H1 (cell line): Measurements from ENCODE around the gene TRNP1. TPM values are rescaled to one million over a fixed set of nuclear protein-coding genes. Genes with fewer than 3 reads are reported as not detected.
A peak's percentile ranks its signal among the peaks of the same experiment; 100 is the strongest.

Source experiments
- CTCF ChIA-PET: fragments of 300-600 bp; sonication (Branson Sonifier 250); formaldehyde crosslinking; loops from one replicate; lab custom pipeline; 2021; ENCODE audit not compliant: partially characterized antibody; lab: Charles Lee
- POLR2A ChIA-PET: fragments of 300-600 bp; sonication (Branson Sonifier 250); formaldehyde crosslinking; loops from one replicate; lab custom pipeline; 2021; ENCODE audit warnings: inconsistent platforms; ENCODE audit not compliant: partially characterized antibody; lab: Charles Lee
- DNase-seq, 2 experiments: peaks; one replicate each; pipeline versions ENCODE4 v3.0.0 to v3.0.0-alpha.2; 2010 to 2022; ENCODE audit warnings: low spot score in 2 of 2, low read depth in 1 of 2, mixed read lengths in 1 of 2
- FAIRE-seq: peaks from 2 replicates; lab custom pipeline; 2011; peaks lifted over from hg19 to GRCh38; lab: Jason Lieb, UNC
- H2AFZ ChIP-seq: 2 replicates; pipeline ENCODE4 v1.8.1; 2012; ENCODE audit warnings: low read length, inconsistent platforms
- H2AK5ac ChIP-seq: 2 replicates; pipeline ENCODE4 v1.6.1; 2013; ENCODE audit warnings: low read depth, low read length
- H2BK120ac ChIP-seq: replicated peaks from 2 replicates; pipeline ENCODE3; 2013; ENCODE audit warnings: low read depth, low read length, inconsistent platforms
- H2BK12ac ChIP-seq: 2 replicates; pipeline ENCODE4 v1.6.1; 2013; ENCODE audit warnings: low read depth, low read length
- H2BK15ac ChIP-seq: 2 replicates; pipeline ENCODE4 v1.6.1; 2013; ENCODE audit warnings: low read length
- H2BK20ac ChIP-seq: 2 replicates; pipeline ENCODE4 v1.6.1; 2013; ENCODE audit warnings: low read length
- H2BK5ac ChIP-seq: 2 replicates; pipeline ENCODE4 v1.6.1; 2013; ENCODE audit warnings: low read depth, low read length
- H3K14ac ChIP-seq: 2 replicates; pipeline ENCODE4 v1.6.1; 2013; ENCODE audit warnings: inconsistent platforms; ENCODE audit not compliant: insufficient read length
- H3K18ac ChIP-seq: 2 replicates; pipeline ENCODE4 v1.6.1; 2013; ENCODE audit warnings: low read length; ENCODE audit errors: extremely low read depth
- H3K23ac ChIP-seq: 2 replicates; pipeline ENCODE4 v1.6.1; 2013; ENCODE audit warnings: inconsistent platforms; ENCODE audit not compliant: insufficient read length
- H3K23me2 ChIP-seq: 2 replicates; pipeline ENCODE4 v1.6.1; 2013; ENCODE audit warnings: low read depth, low read length
- H3K27ac ChIP-seq: 2 replicates; pipeline ENCODE4 v1.6.1; 2011; ENCODE audit warnings: low read depth, low read length, inconsistent platforms
- H3K27me3 ChIP-seq, 4 experiments: replicated peaks in 1 of 4; 1 replicate in 1 of 4; 2 replicates in 3 of 4; pipeline versions ENCODE4 v1.6.1 to v1.8.1; 2011 to 2013; ENCODE audit warnings: low read length in 3 of 4, mild to moderate bottlenecking in 3 of 4, inconsistent platforms in 2 of 4, mixed read lengths in 2 of 4, moderate library complexity in 1 of 4; ENCODE audit not compliant: control insufficient read depth in 3 of 4, insufficient read depth in 3 of 4; ENCODE audit errors: extremely low read depth in 1 of 4
- H3K36me3 ChIP-seq, 4 experiments: 2 replicates each; pipeline versions ENCODE4 v1.6.1 to v1.8.1; 2011 to 2013; ENCODE audit warnings: mild to moderate bottlenecking in 4 of 4, low read length in 3 of 4, moderate library complexity in 2 of 4, control low read depth in 1 of 4, inconsistent platforms in 1 of 4; ENCODE audit not compliant: insufficient read depth in 4 of 4, control insufficient read depth in 2 of 4
- H3K4ac ChIP-seq: replicated peaks from 2 replicates; pipeline ENCODE3; 2013; ENCODE audit warnings: low read length, low read depth, mixed read lengths, inconsistent platforms; ENCODE audit not compliant: insufficient read length
- H3K4me1 ChIP-seq, 4 experiments: replicated peaks in 1 of 4; 1 replicate in 1 of 4; 2 replicates in 3 of 4; pipeline versions ENCODE4 v1.6.1 to v1.8.1; 2011 to 2013; ENCODE audit warnings: low read length in 3 of 4, inconsistent platforms in 2 of 4, mixed read lengths in 1 of 4; ENCODE audit not compliant: insufficient read depth in 4 of 4, control insufficient read depth in 3 of 4
- H3K4me2 ChIP-seq, 2 experiments: 2 replicates each; pipeline versions ENCODE4 v1.6.1 to v1.8.1; 2011 to 2013; ENCODE audit warnings: low read depth in 2 of 2, low read length in 2 of 2, control low read depth in 1 of 2, inconsistent platforms in 1 of 2, mild to moderate bottlenecking in 1 of 2; ENCODE audit not compliant: insufficient read depth in 1 of 2
- H3K4me3 ChIP-seq, 4 experiments: fragments of 200-600, 300-600 bp in 1 of 4; sonication (generic), shearing (Covaris generic), sonication (Bioruptor Twin) in 1 of 4; 2 replicates each; pipeline versions ENCODE4 v1.5.1 to v1.8.1; 2011 to 2016; ENCODE audit warnings: low read length in 4 of 4, low read depth in 3 of 4, control low read depth in 2 of 4, inconsistent platforms in 2 of 4, mild to moderate bottlenecking in 2 of 4, mixed read lengths in 1 of 4, moderate library complexity in 1 of 4; ENCODE audit not compliant: insufficient read depth in 2 of 4; ENCODE audit errors: extremely low read depth in 1 of 4
- H3K56ac ChIP-seq: replicated peaks from 2 replicates; pipeline ENCODE3; 2013; ENCODE audit warnings: low read depth, mild to moderate bottlenecking, mixed read lengths, low read length, inconsistent platforms; ENCODE audit not compliant: insufficient read length
- H3K79me1 ChIP-seq: 2 replicates; pipeline ENCODE4 v1.6.1; 2013; ENCODE audit warnings: low read depth, low read length, control low read depth
- H3K79me2 ChIP-seq, 2 experiments: 2 replicates each; pipeline versions ENCODE4 v1.6.1 to v1.8.1; 2012 to 2013; ENCODE audit warnings: low read length in 2 of 2, mild to moderate bottlenecking in 2 of 2, inconsistent platforms in 1 of 2; ENCODE audit not compliant: insufficient read depth in 2 of 2, control insufficient read depth in 1 of 2
- H3K9ac ChIP-seq, 4 experiments: replicated peaks in 1 of 4; 1 replicate in 1 of 4; 2 replicates in 3 of 4; pipeline versions ENCODE4 v1.6.1 to v1.8.1; 2011 to 2013; ENCODE audit warnings: low read depth in 3 of 4, low read length in 3 of 4, control low read depth in 2 of 4, mild to moderate bottlenecking in 2 of 4, moderate library complexity in 2 of 4, inconsistent platforms in 1 of 4; ENCODE audit errors: extremely low read depth in 1 of 4
- H3K9me3 ChIP-seq, 2 experiments: 2 replicates each; pipeline versions ENCODE4 v1.6.1 to v1.8.1; 2012 to 2013; ENCODE audit warnings: mild to moderate bottlenecking in 2 of 2, moderate library complexity in 2 of 2, control low read depth in 1 of 2, inconsistent platforms in 1 of 2, low read depth in 1 of 2, low read length in 1 of 2, mixed read lengths in 1 of 2; ENCODE audit not compliant: insufficient read depth in 2 of 2
- H4K20me1 ChIP-seq, 2 experiments: replicated peaks in 1 of 2; 2 replicates each; pipeline versions ENCODE3 to v1.8.1; 2011 to 2013; ENCODE audit warnings: inconsistent platforms in 2 of 2, low read length in 2 of 2, mild to moderate bottlenecking in 1 of 2; ENCODE audit not compliant: insufficient read depth in 2 of 2, control insufficient read depth in 1 of 2
- H4K5ac ChIP-seq: 2 replicates; pipeline ENCODE4 v1.6.1; 2013; ENCODE audit warnings: low read length, low read depth, mixed read lengths, inconsistent platforms; ENCODE audit not compliant: insufficient read length
- H4K8ac ChIP-seq: 2 replicates; pipeline ENCODE4 v1.8.0; 2013; ENCODE audit warnings: mild to moderate bottlenecking, moderate library complexity, low read length, inconsistent platforms; ENCODE audit not compliant: insufficient read depth; ENCODE audit errors: extremely low read depth
- H4K91ac ChIP-seq: replicated peaks from 2 replicates; pipeline ENCODE3; 2013; ENCODE audit warnings: low read length, mixed read lengths, inconsistent platforms; ENCODE audit not compliant: insufficient read length
- BCL11A ChIP-seq, 2 experiments: IDR thresholded peaks; one replicate each; pipeline ENCODE4 v1.6.1; 2011; ENCODE audit warnings: low read depth in 2 of 2, low read length in 2 of 2, mild to moderate bottlenecking in 2 of 2
- EP300 ChIP-seq, 2 experiments: IDR thresholded peaks; 1 replicate in 1 of 2; 2 replicates in 1 of 2; pipeline ENCODE4 v1.6.1; 2011 to 2012; ENCODE audit warnings: low read depth in 2 of 2, low read length in 2 of 2, mild to moderate bottlenecking in 2 of 2, borderline replicate concordance in 1 of 2, inconsistent platforms in 1 of 2, moderate library complexity in 1 of 2
- FOSL1 ChIP-seq: IDR thresholded peaks from 2 replicates; pipeline ENCODE4 v1.6.1; 2011; ENCODE audit warnings: mild to moderate bottlenecking, low read depth, low read length, moderate library complexity; ENCODE audit not compliant: insufficient read depth
- NANOG ChIP-seq: IDR thresholded peaks from 2 replicates; pipeline ENCODE4 v1.6.1; 2011; ENCODE audit warnings: low read length, low read depth, mild to moderate bottlenecking, inconsistent platforms; ENCODE audit not compliant: insufficient read depth, poor library complexity, severe bottlenecking
- PHF8 ChIP-seq: fragments of 200-600 bp; sonication (generic); conservative IDR thresholded peaks from 2 replicates; pipeline ENCODE4 v1.7.1; 2012; ENCODE audit warnings: low read depth, mild to moderate bottlenecking, inconsistent platforms, low read length, moderate library complexity
- RXRA ChIP-seq: IDR thresholded peaks from 2 replicates; pipeline ENCODE4 v1.6.1; 2011; ENCODE audit warnings: low read depth, mild to moderate bottlenecking, low read length, moderate library complexity; ENCODE audit not compliant: insufficient read depth
- SAP30 ChIP-seq: fragments of 300-600 bp; sonication (generic); IDR thresholded peaks from 2 replicates; pipeline ENCODE4 v1.7.1; 2012; ENCODE audit warnings: low read length, moderate library complexity, mild to moderate bottlenecking, inconsistent platforms; ENCODE audit not compliant: insufficient read depth, insufficient replicate concordance
- SP2 ChIP-seq: IDR thresholded peaks from 2 replicates; pipeline ENCODE4 v1.6.1; 2012; ENCODE audit warnings: mild to moderate bottlenecking, low read length, inconsistent platforms
- SP4 ChIP-seq: IDR thresholded peaks from 2 replicates; pipeline ENCODE4 v1.6.1; 2012; ENCODE audit warnings: low read length, inconsistent platforms
- SRF ChIP-seq: IDR thresholded peaks from 2 replicates; pipeline ENCODE4 v1.6.1; 2011; ENCODE audit warnings: mild to moderate bottlenecking, low read depth, low read length, moderate library complexity
- TAF1 ChIP-seq: IDR thresholded peaks from 2 replicates; pipeline ENCODE4 v1.6.1; 2011; ENCODE audit warnings: mild to moderate bottlenecking, low read depth, low read length
- WGBS, 2 experiments: shearing (Covaris generic) in 1 of 2; methylation state at CpG; one replicate each; pipeline versions ENCODE4 v1.1.6 to v1.1.7; 2013 to 2015; ENCODE audit warnings: low lambda C conversion rate in 2 of 2, mixed read lengths in 2 of 2, inconsistent platforms in 1 of 2, low coverage in 1 of 2, missing lambda C conversion rate in 1 of 2; ENCODE audit not compliant: insufficient replicate concordance in 2 of 2, insufficient coverage in 1 of 2, insufficient read length in 1 of 2; ENCODE audit errors: extremely low coverage in 1 of 2, missing lambda C conversion rate in 1 of 2; 5-methylcytosine and 5-hydroxymethylcytosine counted together
- polyA plus RNA-seq, 7 experiments: library from polyadenylated mRNA; depleted of rRNA in 3 of 7; stranded (reverse) in 5 of 7; unstranded in 2 of 7; fragments of >200 nt in 5 of 7; fragments of 200-250 nt in 2 of 7; gene quantifications; 1 replicate in 5 of 7; 2 replicates in 1 of 7; 4 replicates in 1 of 7; pipeline versions ENCODE4 v1.2.1 to v1.2.3, GENCODE V29; 2011 to 2013; ENCODE audit warnings: missing spikeins in 2 of 7, mixed read lengths in 2 of 7
- total RNA-seq: library from RNA; stranded (reverse); fragmentation: NEBNext Ultra II Directional; extraction: Animal tissue kit (Norgen Biotek cat#: 25700); gene quantifications from 2 replicates; pipeline ENCODE4 v1.2.1, GENCODE V29; 2021

TRNP1 gene
- total and polyA plus RNA-seq, 2 of the 8 experiments (the other 6 are each of a cell fraction or from before 2014, with no cell fraction given): 51.7 to 102 TPM

- Histone ChIP-seq H3K4ac (no peak overlapping the region), H2BK15ac (peak overlapping the region; percentile 83; the same call in 1 of the 2 replicates), H3K18ac (no peak overlapping the region), H3K4me2 (no peak overlapping the region), H3K27ac (no peak overlapping the region), H4K20me1 (no peaks in the 10 kb centered on the region), H2BK20ac (no peak overlapping the region), H3K36me3 (no peaks in the 10 kb centered on the region), H2AFZ (no peak overlapping the region), H3K79me2 (no peaks in the 10 kb centered on the region), H3K23ac (no peak overlapping the region), H2BK5ac (no peak overlapping the region), H3K9me3 (no peaks in the 10 kb centered on the region), H2AK5ac (0 out of 2 replicates have a peak overlapping the region, but pooled peaks have one; percentile 60), H2BK120ac (no peak overlapping the region), H3K14ac (no peak overlapping the region), H3K56ac (no peak overlapping the region), H3K9ac (no peak overlapping the region), H3K4me3 (no peak overlapping the region), H2BK12ac (peak overlapping the region; percentile 88; the same call in 1 of the 2 replicates), H3K4me1 (peaks cover 9 to 27% (median 15%) of the 10 kb centered on the region in 4 experiments), H3K23me2 (no peaks in the 10 kb centered on the region; the same call in 1 of the 2 replicates), H3K79me1 (no peaks in the 10 kb centered on the region), H4K91ac (no peak overlapping the region), H3K27me3 (no peaks in the 10 kb centered on the region), H4K8ac (no peak overlapping the region), H4K5ac (no peak overlapping the region)
- whole genome bisulfite sequencing, 2 experiments: 90% methylated on average over 4 of the region's 4 CpGs; no CpG with 5 or more reads in 1 of the 2 experiments
- TF ChIP-seq EP300 (IDR thresholded peaks at IDR 0.05; ENCODE audit: borderline replicate concordance in 1 of 2, low read depth in 2 of 2, low read length in 2 of 2): no peak
- TF ChIP-seq BCL11A (IDR thresholded peaks at IDR 0.05; ENCODE audit: low read depth in 2 of 2, low read length in 2 of 2): no peak
- no peak for TF ChIP-seq TAF1
- TF ChIP-seq PHF8: no peak
- TF ChIP-seq RXRA: no peak
- no peak for TF ChIP-seq NANOG
- TF ChIP-seq SAP30: no peak
- TF ChIP-seq FOSL1: no peak
- no peak for TF ChIP-seq SP4
- no peak for TF ChIP-seq SP2
- TF ChIP-seq SRF: no peak
- FAIRE-seq (no peak), DNase-seq (no peak)
- CTCF ChIA-PET: interaction anchor here (0.7 to 26.4 kb wide), 6 partner anchors 9 to 69 kb away, joined by 3 to 790 read pairs (median 63); partner anchors contain the start of gene TRNP1
- POLR2A ChIA-PET: interaction anchor here (0.7 to 58.9 kb wide), 4 partner anchors 8 to 34 kb away, joined by 3 to 1829 read pairs (median 13); partner anchors contain the start of genes TENT5B and TRNP1
These were observed 41.9 kb downstream of the TRNP1 start for GRCh38 chr1:27035344-27035743.
